Stimulated activated CD4-positive, alpha-beta T cell treated with anti-CD3 and anti-CD28 coated beads, Interleukin-4, amount 100 ng/mL, for 48 hours (primary cell): Measurements from ENCODE around the gene BECN2.

Experiments
- DNase-seq, 2 donors: peaks; one replicate each; pipeline ENCODE4 v3.0.0-alpha.2; 2020; ENCODE audit warnings: low read depth in 2 of 2

The BECN2 gene

GRCh38 chr1:241957692-241958494 lies at the start of gene BECN2:
Gene BECN2, plus strand, starts transcription at chr1:241957767. Its CDS starts 0 bp downstream, at chr1:241957767.
- DNase-seq, result no peak

GRCh38 chr1:241916196-241916595 lies 41.4 kb upstream of the BECN2 start:
- DNase-seq, result no peak

- DNase-seq, result no peak
Observed at GRCh38 chr1:241917487-241917886, 40.1 kb upstream of the BECN2 start.

GRCh38 chr1:241918879-241919278 lies 38.7 kb upstream of the BECN2 start:
- no peak for DNase-seq

- no peak for DNase-seq
Observed at GRCh38 chr1:241924080-241924808, 33.3 kb upstream of the BECN2 start.

- DNase-seq, result no peak
Observed at GRCh38 chr1:241926141-241926540, 31.4 kb upstream of the BECN2 start.

GRCh38 chr1:241927321-241927720 lies 30.2 kb upstream of the BECN2 start:
- no peak for DNase-seq

- no peak for DNase-seq
Observed at GRCh38 chr1:241932845-241933244, 24.7 kb upstream of the BECN2 start.

GRCh38 chr1:241934201-241934848 lies 23.2 kb upstream of the BECN2 start:
- no peak for DNase-seq

GRCh38 chr1:241934866-241935265 lies 22.7 kb upstream of the BECN2 start:
- no peak for DNase-seq

GRCh38 chr1:241939798-241940197 lies 17.8 kb upstream of the BECN2 start:
- no peak for DNase-seq

- no peak for DNase-seq
Observed at GRCh38 chr1:241942738-241943137, 14.8 kb upstream of the BECN2 start.

- no peak for DNase-seq
Observed at GRCh38 chr1:241944300-241944699, 13.3 kb upstream of the BECN2 start.

GRCh38 chr1:241947354-241947753 lies 10.2 kb upstream of the BECN2 start:
- DNase-seq, result no peak

GRCh38 chr1:241950390-241950789 lies 7.2 kb upstream of the BECN2 start:
- DNase-seq, result no peak

GRCh38 chr1:241962153-241962552 lies 4.6 kb downstream of the BECN2 start:
- no peak for DNase-seq

- no peak for DNase-seq
Observed at GRCh38 chr1:241963722-241964121, 6.2 kb downstream of the BECN2 start.

GRCh38 chr1:241964550-241965282 lies 7.1 kb downstream of the BECN2 start:
- no peak for DNase-seq

GRCh38 chr1:241968611-241969010 lies 11.0 kb downstream of the BECN2 start:
- no peak for DNase-seq

GRCh38 chr1:241972703-241973369 lies 15.3 kb downstream of the BECN2 start:
- DNase-seq, result no peak

GRCh38 chr1:241976229-241976628 lies 18.7 kb downstream of the BECN2 start:
- DNase-seq, result no peak
